ENCODE data around the gene OR2M2. TPM values are rescaled to one million over a fixed set of nuclear protein-coding genes. Genes with fewer than 3 reads are reported as not detected.

The OR2M2 gene
- total and polyA plus RNA-seq, 2 experiments from 2014 or later = not detected

DNA sequence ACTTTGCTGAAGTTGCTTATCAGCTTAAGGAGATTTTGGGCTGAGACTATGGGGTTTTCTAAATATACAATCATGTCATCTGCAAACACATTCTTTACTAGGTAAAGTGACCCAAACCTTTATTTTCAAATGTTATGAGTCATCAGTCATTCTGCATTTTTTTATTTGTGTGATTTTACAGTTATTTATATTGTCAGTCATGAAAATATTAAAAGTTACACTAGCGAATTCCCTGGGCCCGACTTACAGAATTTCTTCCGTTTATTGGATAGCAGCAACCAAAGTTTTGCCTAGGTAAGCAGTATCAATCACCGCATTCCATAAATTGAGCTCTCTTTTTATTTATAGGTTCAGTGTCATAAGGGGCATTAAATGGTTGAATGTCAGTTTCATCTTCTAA, 15.9 kb upstream of the OR2M2 start:
- no peak for TF ChIP-seq EZH2phosphoT487 (IDR thresholded peaks at IDR 0.05; ENCODE audit: insufficient read depth, low read depth)
- no peak overlapping the region for H3K4me2 ChIP-seq (ENCODE audit: unreplicated experiment)
- no peaks in the 10 kb centered on the region for H3K4me1 ChIP-seq (ENCODE audit: insufficient read depth)
- no peaks in the 10 kb centered on the region for H3K36me3 ChIP-seq (ENCODE audit: low read depth)
- no peaks in the 10 kb centered on the region for H3K27me3 ChIP-seq (replicated peaks; ENCODE audit: insufficient read depth)
- no peak overlapping the region for H3K4me3 ChIP-seq
- H3K9ac ChIP-seq = no peak overlapping the region
- H3K9me3 ChIP-seq (ENCODE audit: low read depth) = no peaks in the 10 kb centered on the region
- WGBS, 2 experiments (ENCODE audit: low coverage in 1 of 2, low lambda C conversion rate in 2 of 2, missing lambda C conversion rate in 2 of 2) = 24 to 41% methylated on average over 4 of the region's 4 CpGs
- no peaks in the 10 kb centered on the region for H3F3A ChIP-seq (ENCODE audit: insufficient read depth)
- no peaks in the 10 kb centered on the region for H4K20me1 ChIP-seq (ENCODE audit: insufficient read depth)
- in situ Hi-C loops (cut with MboI) = no loop called here
- no peak overlapping the region for H2AFZ ChIP-seq
- no peak for DNase-seq
- H3K27ac ChIP-seq = no peak overlapping the region
- H3K79me2 ChIP-seq (ENCODE audit: insufficient read depth) = no peaks in the 10 kb centered on the region
- no peaks in the 10 kb centered on the region for H3K9me2 ChIP-seq (ENCODE audit: insufficient read depth)

GRCh38 chr1:248164031-248164430, 10.6 kb upstream of the OR2M2 start:
- no peaks in the 10 kb centered on the region for H3K27me3 ChIP-seq (replicated peaks; ENCODE audit: insufficient read depth)
- WGBS, 2 experiments (ENCODE audit: low coverage in 1 of 2, low lambda C conversion rate in 2 of 2, missing lambda C conversion rate in 2 of 2) = 42 to 53% methylated on average over 11 of the region's 12 CpGs
- no peaks in the 10 kb centered on the region for H3K9me3 ChIP-seq (ENCODE audit: low read depth)
- H3K79me2 ChIP-seq (ENCODE audit: insufficient read depth) = no peaks in the 10 kb centered on the region
- H3K9ac ChIP-seq = no peak overlapping the region
- no peak overlapping the region for H2AFZ ChIP-seq
- in situ Hi-C loops (cut with MboI) = no loop called here
- no peak for TF ChIP-seq EZH2phosphoT487 (IDR thresholded peaks at IDR 0.05; ENCODE audit: insufficient read depth, low read depth)
- no peak for TF ChIP-seq EZH2 (IDR thresholded peaks at IDR 0.05; ENCODE audit: insufficient read depth, poor library complexity, severe bottlenecking)
- no peaks in the 10 kb centered on the region for H4K20me1 ChIP-seq (ENCODE audit: insufficient read depth)
- H3K4me1 ChIP-seq (ENCODE audit: insufficient read depth) = no peaks in the 10 kb centered on the region
- no peak overlapping the region for H3K4me2 ChIP-seq (ENCODE audit: unreplicated experiment)
- H3K4me3 ChIP-seq = no peak overlapping the region
- no peaks in the 10 kb centered on the region for H3K36me3 ChIP-seq (ENCODE audit: low read depth)
- H3K27ac ChIP-seq = no peak overlapping the region
- DNase-seq = no peak
- H3F3A ChIP-seq (ENCODE audit: insufficient read depth) = no peaks in the 10 kb centered on the region
- no peaks in the 10 kb centered on the region for H3K9me2 ChIP-seq (ENCODE audit: insufficient read depth)

DNA sequence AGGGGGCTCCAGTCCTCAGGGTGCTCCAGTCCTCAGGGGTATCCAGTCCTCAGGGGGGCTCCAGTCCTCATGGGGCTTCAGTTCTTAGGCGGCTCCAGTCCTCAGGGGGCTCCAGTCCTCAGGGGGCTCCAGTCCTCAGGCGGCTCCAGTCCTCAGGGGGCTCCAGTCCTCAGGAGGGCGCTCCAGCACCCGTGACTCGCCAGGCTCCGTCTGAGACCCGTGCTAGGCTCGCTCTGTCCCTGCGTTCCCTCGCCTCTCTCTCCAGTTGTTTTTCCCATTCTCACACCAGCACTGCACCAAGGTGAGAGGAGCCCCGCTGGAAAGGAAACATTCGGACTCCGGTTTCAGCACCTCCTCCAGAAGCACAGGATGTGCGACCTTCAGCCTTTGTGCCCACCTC, 9.4 kb upstream of the OR2M2 start:
- TF ChIP-seq EZH2phosphoT487 (IDR thresholded peaks at IDR 0.05; ENCODE audit: insufficient read depth, low read depth) = no peak
- TF ChIP-seq EZH2 (IDR thresholded peaks at IDR 0.05; ENCODE audit: insufficient read depth, poor library complexity, severe bottlenecking) = no peak

DNA sequence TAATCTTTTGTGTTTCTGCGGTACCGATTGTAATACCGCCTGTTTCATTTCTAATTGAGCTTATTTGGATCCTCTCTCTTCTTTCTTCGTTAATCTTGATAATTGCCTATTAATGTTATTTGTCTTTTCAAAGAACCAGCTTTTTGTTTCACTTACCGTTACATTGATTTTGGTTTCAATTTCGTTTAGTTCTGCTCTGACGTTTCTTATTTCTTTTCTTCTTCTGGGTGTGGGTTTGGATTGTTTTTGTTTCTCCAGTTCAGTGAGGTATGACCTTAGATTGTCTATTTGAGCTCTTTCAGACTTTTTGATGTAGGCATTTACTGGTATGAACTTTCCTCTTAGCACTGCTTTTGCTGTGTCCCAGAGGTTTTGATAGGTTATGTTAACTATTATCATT, 9.4 kb downstream of the OR2M2 start:
- H3K4me2 ChIP-seq (ENCODE audit: unreplicated experiment) = no peak overlapping the region
- no peaks in the 10 kb centered on the region for H3K27me3 ChIP-seq (replicated peaks; ENCODE audit: insufficient read depth)
- no peak overlapping the region for H3K9ac ChIP-seq
- H3K36me3 ChIP-seq (ENCODE audit: low read depth) = no peaks in the 10 kb centered on the region
- H4K20me1 ChIP-seq (ENCODE audit: insufficient read depth) = no peaks in the 10 kb centered on the region
- TF ChIP-seq EZH2phosphoT487 (IDR thresholded peaks at IDR 0.05; ENCODE audit: insufficient read depth, low read depth) = no peak
- no peak for TF ChIP-seq EZH2 (IDR thresholded peaks at IDR 0.05; ENCODE audit: insufficient read depth, poor library complexity, severe bottlenecking)
- in situ Hi-C loops (cut with MboI) = no loop called here
- H3K4me3 ChIP-seq = no peak overlapping the region
- H3K27ac ChIP-seq = no peak overlapping the region
- H2AFZ ChIP-seq = no peak overlapping the region
- 39 to 43% methylated on average over 7 of the region's 7 CpGs for WGBS, 2 experiments (ENCODE audit: low coverage in 1 of 2, low lambda C conversion rate in 2 of 2, missing lambda C conversion rate in 2 of 2)
- no peaks in the 10 kb centered on the region for H3K9me3 ChIP-seq (ENCODE audit: low read depth)
- no peak for DNase-seq
- no peaks in the 10 kb centered on the region for H3K79me2 ChIP-seq (ENCODE audit: insufficient read depth)
- no peaks in the 10 kb centered on the region for H3F3A ChIP-seq (ENCODE audit: insufficient read depth)
- H3K9me2 ChIP-seq (ENCODE audit: insufficient read depth) = no peaks in the 10 kb centered on the region
- no peaks in the 10 kb centered on the region for H3K4me1 ChIP-seq (ENCODE audit: insufficient read depth)

More for the DNA sequence above, 9.4 kb upstream of the OR2M2 start:
- no peaks in the 10 kb centered on the region for H3K9me2 ChIP-seq (ENCODE audit: insufficient read depth)
- no peak overlapping the region for H3K27ac ChIP-seq
- H3K9me3 ChIP-seq (ENCODE audit: low read depth) = no peaks in the 10 kb centered on the region
- no peaks in the 10 kb centered on the region for H3K36me3 ChIP-seq (ENCODE audit: low read depth)
- no peaks in the 10 kb centered on the region for H3F3A ChIP-seq (ENCODE audit: insufficient read depth)
- no peaks in the 10 kb centered on the region for H3K79me2 ChIP-seq (ENCODE audit: insufficient read depth)
- no peaks in the 10 kb centered on the region for H4K20me1 ChIP-seq (ENCODE audit: insufficient read depth)
- no peaks in the 10 kb centered on the region for H3K4me1 ChIP-seq (ENCODE audit: insufficient read depth)
- no peak overlapping the region for H2AFZ ChIP-seq
- H3K4me3 ChIP-seq = no peak overlapping the region
- in situ Hi-C loops (cut with MboI) = no loop called here
- 65 to 73% methylated on average over 10 to 14 of the region's 14 CpGs for WGBS, 2 experiments (ENCODE audit: low coverage in 1 of 2, low lambda C conversion rate in 2 of 2, missing lambda C conversion rate in 2 of 2)
- H3K9ac ChIP-seq = no peak overlapping the region
- H3K27me3 ChIP-seq (replicated peaks; ENCODE audit: insufficient read depth) = no peaks in the 10 kb centered on the region
- DNase-seq = no peak
- H3K4me2 ChIP-seq (ENCODE audit: unreplicated experiment) = no peak overlapping the region

DNA sequence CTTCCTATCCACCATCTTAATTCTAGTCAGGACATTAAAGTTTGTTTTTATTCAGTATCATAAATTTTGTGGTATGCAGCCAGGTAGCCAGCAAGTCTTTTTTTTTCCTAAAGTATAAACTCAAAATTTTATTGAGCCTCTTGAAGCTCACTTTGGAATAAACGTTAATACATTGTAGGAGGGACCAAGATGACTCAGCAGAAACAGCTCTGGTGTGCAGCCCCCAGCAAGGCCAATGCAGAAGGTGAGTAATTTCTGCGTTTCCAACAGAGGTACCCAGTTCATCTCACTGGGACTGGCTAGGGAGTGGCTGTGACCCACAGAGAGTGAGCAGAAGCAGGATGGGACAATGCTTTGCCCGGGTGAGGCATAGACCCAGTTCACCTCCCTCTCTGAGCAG, 12.7 kb downstream of the OR2M2 start:
- no peak overlapping the region for H2AFZ ChIP-seq
- no peaks in the 10 kb centered on the region for H3K9me3 ChIP-seq (ENCODE audit: low read depth)
- H4K20me1 ChIP-seq (ENCODE audit: insufficient read depth) = no peaks in the 10 kb centered on the region
- no peak overlapping the region for H3K27ac ChIP-seq
- H3K9me2 ChIP-seq (ENCODE audit: insufficient read depth) = no peaks in the 10 kb centered on the region
- in situ Hi-C loops (cut with MboI) = no loop called here
- no peak for DNase-seq
- no peaks in the 10 kb centered on the region for H3K79me2 ChIP-seq (ENCODE audit: insufficient read depth)
- H3K4me1 ChIP-seq (ENCODE audit: insufficient read depth) = no peaks in the 10 kb centered on the region
- no peaks in the 10 kb centered on the region for H3K36me3 ChIP-seq (ENCODE audit: low read depth)
- H3F3A ChIP-seq (ENCODE audit: insufficient read depth) = no peaks in the 10 kb centered on the region
- no peak overlapping the region for H3K9ac ChIP-seq
- no peak overlapping the region for H3K4me3 ChIP-seq
- TF ChIP-seq EZH2phosphoT487 (IDR thresholded peaks at IDR 0.05; ENCODE audit: insufficient read depth, low read depth) = no peak
- TF ChIP-seq EZH2 (IDR thresholded peaks at IDR 0.05; ENCODE audit: insufficient read depth, poor library complexity, severe bottlenecking) = no peak
- H3K27me3 ChIP-seq (replicated peaks; ENCODE audit: insufficient read depth) = no peaks in the 10 kb centered on the region
- 6 to 10% methylated on average over 3 of the region's 3 CpGs for WGBS, 2 experiments (ENCODE audit: low coverage in 1 of 2, low lambda C conversion rate in 2 of 2, missing lambda C conversion rate in 2 of 2)
- no peak overlapping the region for H3K4me2 ChIP-seq (ENCODE audit: unreplicated experiment)

All from GM23248 (cell line).